ENCODE measurements around the gene CHCHD5.
"Not testable (repeated sequence)": the region's sequence is repeated elsewhere in the genome, so short reads cannot be mapped to it uniquely, and the experiment has no call there.

Gene CHCHD5

DNA sequence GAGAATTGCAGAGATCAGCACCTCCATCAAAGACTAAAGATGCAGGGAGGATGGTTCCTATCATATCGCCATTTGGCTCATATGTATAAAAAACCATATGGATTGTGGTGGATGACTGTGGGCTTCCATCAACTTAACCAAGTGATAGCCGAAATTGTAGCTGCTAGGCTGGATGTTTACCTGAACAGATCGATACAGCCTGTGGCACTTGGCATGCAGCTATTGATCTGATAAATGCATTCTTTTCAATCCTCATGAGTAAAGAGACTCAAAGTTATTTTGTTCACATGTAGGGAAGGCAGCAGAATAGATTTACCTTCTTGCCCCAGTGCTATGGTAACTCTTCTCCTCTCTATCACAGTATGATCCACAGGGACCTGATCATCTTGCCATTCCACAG, 18.5 kb downstream of the CHCHD5 start:
- Mint-ChIP-seq H3K27me3 (no peaks in the 10 kb centered on the region), H3K9me3 (no peaks in the 10 kb centered on the region), H3K36me3 (ENCODE audit: low read depth) (no peaks in the 10 kb centered on the region), H3K27ac (no peak overlapping the region), H3K4me3 (no peak overlapping the region), H3K4me1 (ENCODE audit: low read depth) (peaks cover 13% of the 10 kb centered on the region)
- intact Hi-C loops (cut with micrococcal nuclease) = no loop called here

GRCh38 chr2:112603731-112604130, 19.3 kb downstream of the CHCHD5 start:
- Mint-ChIP-seq H3K27me3 (no peaks in the 10 kb centered on the region), H3K27ac (no peak overlapping the region), H3K4me1 (ENCODE audit: low read depth) (peaks cover 13% of the 10 kb centered on the region), H3K9me3 (no peaks in the 10 kb centered on the region), H3K4me3 (no peak overlapping the region), H3K36me3 (ENCODE audit: low read depth) (no peaks in the 10 kb centered on the region)
- intact Hi-C loops (cut with micrococcal nuclease) = no loop called here

DNA sequence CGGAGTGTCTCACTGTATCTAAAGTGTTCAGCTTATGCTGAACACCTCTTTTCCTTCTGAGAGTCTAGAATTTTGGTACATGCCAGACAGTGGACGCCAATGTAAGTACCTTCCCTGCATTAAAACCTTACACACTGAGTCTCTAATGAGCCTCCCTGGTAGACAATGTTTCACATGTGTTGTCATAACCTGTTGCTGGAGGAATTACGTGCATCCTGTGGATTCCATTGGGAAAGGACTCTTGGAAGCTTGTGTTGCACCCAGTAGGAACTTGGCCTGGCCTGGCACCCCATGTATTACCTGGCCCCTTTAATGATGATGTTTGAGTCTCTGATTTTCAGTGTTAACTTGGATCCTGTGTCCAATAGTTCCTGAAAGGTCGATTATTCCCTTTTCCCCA, 20.5 kb downstream of the CHCHD5 start:
- Mint-ChIP-seq H3K9me3 (no peaks in the 10 kb centered on the region), H3K27me3 (no peaks in the 10 kb centered on the region), H3K4me1 (ENCODE audit: low read depth) (peaks cover 8% of the 10 kb centered on the region), H3K27ac (no peak overlapping the region), H3K36me3 (ENCODE audit: low read depth) (no peaks in the 10 kb centered on the region), H3K4me3 (no peak overlapping the region)
- intact Hi-C loops (cut with micrococcal nuclease) = no loop called here

DNA sequence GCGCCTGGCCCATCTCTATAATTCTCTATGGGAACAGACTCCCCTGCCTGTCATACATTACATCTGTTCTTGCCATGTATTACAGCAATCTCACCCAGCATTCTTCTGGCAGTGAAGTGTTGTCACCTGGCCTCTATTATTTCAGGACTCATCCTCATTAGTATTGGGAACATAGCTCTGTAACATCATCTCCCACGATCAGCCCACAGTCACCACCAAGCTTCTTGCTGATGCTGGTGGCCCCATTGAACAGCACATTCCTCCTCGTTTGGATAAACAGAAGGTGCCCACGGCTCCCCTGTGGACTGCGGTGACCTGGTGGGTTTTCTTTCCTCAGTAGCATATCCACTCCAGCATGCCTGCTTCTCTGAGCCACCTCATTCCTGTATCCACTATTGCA, 21.5 kb downstream of the CHCHD5 start:
- Mint-ChIP-seq H3K36me3 (ENCODE audit: low read depth) (no peaks in the 10 kb centered on the region), H3K4me3 (no peak overlapping the region), H3K4me1 (ENCODE audit: low read depth) (peaks cover 4% of the 10 kb centered on the region), H3K27ac (no peak overlapping the region), H3K27me3 (no peaks in the 10 kb centered on the region), H3K9me3 (no peaks in the 10 kb centered on the region)
- intact Hi-C loops (cut with micrococcal nuclease) = no loop called here

DNA sequence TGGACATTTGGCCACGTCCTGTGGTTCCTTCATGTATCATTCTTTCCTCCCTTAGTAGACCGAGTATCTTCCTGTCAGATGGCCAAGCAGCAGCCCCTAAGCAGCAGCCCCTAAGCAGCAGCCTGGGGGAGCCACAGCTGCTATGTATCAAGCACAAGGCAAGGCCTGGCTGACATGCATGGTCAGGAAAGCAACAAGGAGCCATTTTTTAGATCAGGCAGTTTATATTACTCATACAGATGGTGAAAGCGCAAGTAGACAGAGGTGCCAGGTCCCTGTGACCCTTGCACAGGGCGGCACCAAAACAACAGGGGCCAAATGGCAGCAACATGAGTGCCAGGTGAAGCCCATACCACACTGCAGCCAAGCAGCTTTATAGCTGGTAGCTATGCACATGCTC, 22.1 kb downstream of the CHCHD5 start:
- intact Hi-C loops (cut with micrococcal nuclease) = no loop called here
- no peaks in the 10 kb centered on the region for H3K9me3 Mint-ChIP-seq
- peaks cover 4% of the 10 kb centered on the region for H3K4me1 Mint-ChIP-seq (ENCODE audit: low read depth)
- peaks cover 2% of the 10 kb centered on the region for H3K27me3 Mint-ChIP-seq
- no peaks in the 10 kb centered on the region for H3K36me3 Mint-ChIP-seq (ENCODE audit: low read depth)
- H3K27ac Mint-ChIP-seq = no peak overlapping the region
- no peak overlapping the region for H3K4me3 Mint-ChIP-seq

DNA sequence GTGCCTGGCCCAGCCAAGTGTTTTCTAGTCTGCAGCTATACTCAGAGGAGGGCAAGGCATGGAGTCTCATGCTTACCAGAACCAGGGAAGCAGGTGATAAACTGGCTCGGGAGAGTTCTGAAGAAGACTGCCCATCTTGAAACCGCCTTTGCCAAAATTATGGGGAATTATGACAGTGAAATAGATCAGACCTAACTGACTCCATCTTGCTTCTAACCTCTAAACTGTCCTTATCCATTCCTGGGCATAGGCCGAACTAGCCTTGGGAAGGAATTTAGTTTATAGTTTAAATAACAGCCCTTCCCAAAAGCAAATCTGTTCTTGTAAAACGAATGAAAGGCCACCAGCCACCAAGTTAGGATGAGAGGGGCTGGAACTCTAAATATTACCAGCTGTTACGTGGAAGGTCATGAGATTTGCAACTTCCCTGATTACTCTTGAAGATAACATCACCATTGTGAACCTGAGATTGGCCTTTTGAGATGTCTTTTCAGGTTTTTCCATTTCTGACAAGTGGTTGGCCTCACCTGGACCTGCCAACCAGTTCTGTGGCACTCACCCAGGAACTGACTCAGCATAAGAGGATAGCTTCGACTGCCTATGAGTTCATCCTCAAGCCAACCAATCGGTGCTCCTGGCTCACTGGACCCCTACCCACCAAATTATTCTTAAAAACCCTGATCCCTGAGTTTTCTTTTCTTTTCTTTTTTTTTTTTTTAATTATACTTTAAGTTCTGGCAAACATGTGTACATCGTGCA, 23.4 kb downstream of the CHCHD5 start:
- Mint-ChIP-seq H3K4me3 (no peak overlapping the region), H3K9me3 (no peaks in the 10 kb centered on the region), H3K27me3 (peaks cover 4% of the 10 kb centered on the region), H3K36me3 (ENCODE audit: low read depth) (no peaks in the 10 kb centered on the region), H3K4me1 (ENCODE audit: low read depth) (peaks cover 4% of the 10 kb centered on the region), H3K27ac (no peak overlapping the region)
- intact Hi-C loops (cut with micrococcal nuclease) = no loop called here

DNA sequence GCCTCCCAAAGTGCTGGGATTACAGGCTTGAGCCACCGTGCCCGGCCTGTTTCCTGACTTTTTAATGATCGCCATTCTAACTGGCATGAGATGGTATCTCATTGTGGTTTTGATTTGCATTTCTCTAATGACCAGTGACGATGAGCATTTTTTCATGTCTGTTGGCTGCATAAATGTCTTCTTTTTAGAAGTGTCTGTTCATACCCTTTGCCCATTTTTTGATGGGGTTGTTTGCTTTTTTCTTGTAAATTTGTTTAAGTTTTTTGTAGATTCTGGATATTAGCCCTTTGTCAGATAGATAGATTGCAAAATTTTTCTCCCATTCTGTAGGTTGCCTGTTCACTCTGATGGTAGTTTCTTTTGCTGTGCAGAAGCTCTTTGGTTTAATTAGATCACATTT, 24.9 kb downstream of the CHCHD5 start:
- H3K9me3 Mint-ChIP-seq; H3K4me3 Mint-ChIP-seq; H3K27me3 Mint-ChIP-seq; H3K36me3 Mint-ChIP-seq (ENCODE audit: low read depth); intact Hi-C loops (cut with micrococcal nuclease); H3K27ac Mint-ChIP-seq: not testable (repeated sequence)
- H3K4me1 Mint-ChIP-seq (ENCODE audit: low read depth) = peaks cover 11% of the 10 kb centered on the region

- H3K9me3 Mint-ChIP-seq; H3K27me3 Mint-ChIP-seq; H3K27ac Mint-ChIP-seq; H3K4me3 Mint-ChIP-seq; H3K36me3 Mint-ChIP-seq (ENCODE audit: low read depth); intact Hi-C loops (cut with micrococcal nuclease): not testable (repeated sequence)
- peaks cover 16% of the 10 kb centered on the region for H3K4me1 Mint-ChIP-seq (ENCODE audit: low read depth)
Observed at GRCh38 chr2:112612283-112612682, 27.9 kb downstream of the CHCHD5 start.

DNA sequence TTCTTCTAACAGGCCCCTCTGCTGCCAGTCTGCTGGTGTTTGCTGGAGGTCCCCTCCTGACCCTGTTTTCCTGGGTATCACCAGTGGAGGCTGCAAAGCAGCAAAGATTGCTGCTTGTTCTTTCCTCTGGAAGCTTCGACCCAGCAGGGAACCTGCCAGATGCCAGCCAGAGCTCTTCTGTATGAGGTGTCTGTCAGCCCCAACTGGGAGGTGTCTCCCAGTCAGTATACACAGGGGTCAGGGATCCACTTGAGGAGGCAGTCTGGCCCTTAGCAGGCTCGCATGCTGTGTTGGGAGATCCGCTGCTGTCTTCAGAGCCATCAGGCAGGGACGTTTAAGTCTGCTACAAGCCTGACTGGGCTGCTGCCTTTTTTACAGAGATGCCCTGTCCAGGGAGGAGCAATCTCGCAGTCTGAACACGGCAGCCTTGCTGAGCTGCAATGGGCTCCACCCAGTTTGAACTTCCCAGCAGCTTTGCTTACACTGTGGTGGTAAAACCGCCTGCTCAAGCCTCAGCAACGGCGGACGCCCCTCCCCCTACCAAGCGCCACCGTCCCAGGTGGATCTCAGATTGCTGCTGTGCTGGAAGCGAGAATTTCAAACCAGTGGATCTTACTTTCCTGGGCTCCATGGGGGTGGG, 29.9 kb downstream of the CHCHD5 start:
- H3K27me3 Mint-ChIP-seq = peaks cover 6% of the 10 kb centered on the region
- peaks cover 27% of the 10 kb centered on the region for H3K4me1 Mint-ChIP-seq (ENCODE audit: low read depth)
- H3K9me3 Mint-ChIP-seq = no peaks in the 10 kb centered on the region
- H3K36me3 Mint-ChIP-seq (ENCODE audit: low read depth) = no peaks in the 10 kb centered on the region
- no peak overlapping the region for H3K27ac Mint-ChIP-seq
- intact Hi-C loops (cut with micrococcal nuclease) = no loop called here
- H3K4me3 Mint-ChIP-seq = no peak overlapping the region

DNA sequence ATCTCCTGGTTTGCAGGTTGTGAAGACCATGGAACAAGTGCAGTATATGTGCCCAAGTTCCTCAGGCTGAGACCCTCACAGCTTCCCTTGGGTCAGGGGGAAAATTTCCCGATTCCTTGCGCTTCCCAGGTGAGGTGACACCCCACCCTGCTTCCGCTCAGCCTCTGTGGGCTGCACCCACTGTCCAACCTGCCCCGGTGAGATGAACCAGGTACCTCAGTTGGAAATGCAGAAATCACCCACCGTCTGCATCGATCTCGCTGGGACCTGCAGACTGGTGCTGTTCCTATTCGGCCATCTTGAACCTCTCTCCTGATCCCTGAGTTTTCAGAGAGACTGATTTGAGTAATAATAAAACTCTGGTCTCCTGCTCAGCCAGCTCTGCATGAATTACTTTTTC, 30.6 kb downstream of the CHCHD5 start:
- intact Hi-C loops (cut with micrococcal nuclease) = no loop called here
- H3K36me3 Mint-ChIP-seq (ENCODE audit: low read depth) = no peaks in the 10 kb centered on the region
- H3K4me1 Mint-ChIP-seq (ENCODE audit: low read depth) = peaks cover 27% of the 10 kb centered on the region
- H3K9me3 Mint-ChIP-seq = no peaks in the 10 kb centered on the region
- H3K4me3 Mint-ChIP-seq = no peak overlapping the region
- peaks cover 6% of the 10 kb centered on the region for H3K27me3 Mint-ChIP-seq
- no peak overlapping the region for H3K27ac Mint-ChIP-seq

- intact Hi-C loops (cut with micrococcal nuclease); H3K9me3 Mint-ChIP-seq; H3K36me3 Mint-ChIP-seq (ENCODE audit: low read depth); H3K27me3 Mint-ChIP-seq; H3K27ac Mint-ChIP-seq; H3K4me3 Mint-ChIP-seq: not testable (repeated sequence)
- H3K4me1 Mint-ChIP-seq (ENCODE audit: low read depth) = peaks cover 27% of the 10 kb centered on the region
Observed at GRCh38 chr2:112615798-112616197, 31.4 kb downstream of the CHCHD5 start.

DNA sequence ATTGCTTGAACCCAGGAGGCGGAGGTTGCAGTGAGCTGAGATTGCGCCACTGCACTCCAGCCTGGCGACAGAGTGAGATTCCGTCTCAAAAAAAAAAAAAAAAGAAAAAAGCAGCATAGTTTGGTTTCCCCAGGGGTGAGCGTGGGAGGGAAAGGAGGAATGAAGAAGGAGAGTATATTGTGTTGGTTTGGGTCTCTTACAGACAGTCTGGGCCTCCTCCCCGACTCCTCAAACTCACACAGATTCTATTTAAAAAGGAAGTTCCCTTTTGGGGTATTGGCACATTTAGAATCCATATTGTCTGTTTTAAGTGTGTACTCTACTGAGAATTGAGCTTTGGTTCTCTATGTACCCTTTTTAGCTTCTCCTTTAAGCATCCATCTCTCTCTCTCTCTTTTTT, 34.0 kb downstream of the CHCHD5 start:
- Mint-ChIP-seq H3K36me3 (ENCODE audit: low read depth) (no peaks in the 10 kb centered on the region), H3K27ac (peak overlapping the region; percentile 11), H3K4me1 (ENCODE audit: low read depth) (peaks cover 24% of the 10 kb centered on the region), H3K4me3 (no peak overlapping the region), H3K27me3 (peaks cover 2% of the 10 kb centered on the region), H3K9me3 (no peaks in the 10 kb centered on the region)
- intact Hi-C loops (cut with micrococcal nuclease) = no loop called here

DNA sequence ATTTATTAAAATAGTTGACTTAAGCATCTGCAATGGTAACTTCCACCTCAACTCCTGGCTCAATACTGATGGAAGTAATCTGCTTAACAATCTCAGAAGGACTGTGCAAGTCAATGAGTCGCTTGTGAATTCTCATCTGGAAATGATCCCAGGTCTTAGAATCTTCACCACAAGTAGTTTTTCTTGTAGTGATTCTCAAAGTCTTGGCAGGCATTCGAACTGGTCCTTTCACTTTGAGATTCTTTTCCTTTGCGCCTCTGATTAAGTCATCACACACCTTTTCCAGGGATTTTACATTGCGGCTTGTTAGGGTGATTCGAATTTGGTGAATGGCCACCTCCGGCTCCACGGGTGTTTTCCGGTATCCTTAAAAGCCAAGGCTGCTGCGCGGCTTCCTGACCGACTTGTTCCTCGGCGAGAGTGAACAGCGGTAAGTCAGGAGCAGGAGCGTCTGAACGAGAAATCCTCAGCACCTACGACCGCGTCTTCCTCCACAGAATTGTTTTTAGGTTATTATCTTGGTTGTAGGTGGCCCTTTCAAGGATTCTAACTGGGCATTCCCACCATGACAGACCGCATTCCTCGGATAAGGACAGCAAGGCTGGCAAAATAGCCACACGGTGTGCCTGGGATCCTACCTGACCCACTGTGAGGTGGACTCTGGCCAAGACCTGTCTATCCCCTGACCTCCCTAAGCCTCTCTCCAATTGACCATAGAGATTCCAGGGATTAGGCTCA, 37.5 kb downstream of the CHCHD5 start:
- Mint-ChIP-seq H3K9me3 (no peaks in the 10 kb centered on the region), H3K27me3 (no peaks in the 10 kb centered on the region), H3K27ac (no peak overlapping the region), H3K4me1 (ENCODE audit: low read depth) (peaks cover 41% of the 10 kb centered on the region), H3K4me3 (no peak overlapping the region), H3K36me3 (ENCODE audit: low read depth) (no peaks in the 10 kb centered on the region)
- intact Hi-C loops (cut with micrococcal nuclease) = no loop called here

DNA sequence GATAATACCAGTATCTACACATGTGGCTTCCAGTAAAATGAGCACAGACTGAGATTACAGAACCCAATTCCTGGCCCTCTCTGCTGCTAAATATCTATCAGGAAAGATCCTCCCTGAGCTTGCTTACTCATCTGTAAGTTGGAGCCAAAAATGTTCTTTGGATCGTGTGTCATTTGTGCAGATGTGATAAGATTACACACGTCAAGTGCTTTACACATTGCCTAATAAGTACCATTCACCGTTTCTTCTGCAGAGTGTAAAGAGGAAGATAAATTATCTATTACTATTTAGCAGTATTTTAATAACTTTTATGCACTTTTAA, 38.1 kb downstream of the CHCHD5 start:
- Mint-ChIP-seq H3K4me1 (ENCODE audit: low read depth) (peaks cover 41% of the 10 kb centered on the region), H3K36me3 (ENCODE audit: low read depth) (no peaks in the 10 kb centered on the region)

More for the DNA sequence above, 38.1 kb downstream of the CHCHD5 start:
- Mint-ChIP-seq H3K4me3 (no peak overlapping the region), H3K9me3 (no peaks in the 10 kb centered on the region), H3K27ac (no peak overlapping the region), H3K27me3 (no peaks in the 10 kb centered on the region)
- intact Hi-C loops (cut with micrococcal nuclease) = no loop called here
